Ecto neural progenitor cell (in vitro differentiated cells): ENCODE results near the gene HDAC9.

ENCODE experiments used
- DNase-seq: peaks from one replicate; pipeline ENCODE4 v3.0.0-alpha.2; 2018; ENCODE audit warnings: low spot score

Gene HDAC9

DNA sequence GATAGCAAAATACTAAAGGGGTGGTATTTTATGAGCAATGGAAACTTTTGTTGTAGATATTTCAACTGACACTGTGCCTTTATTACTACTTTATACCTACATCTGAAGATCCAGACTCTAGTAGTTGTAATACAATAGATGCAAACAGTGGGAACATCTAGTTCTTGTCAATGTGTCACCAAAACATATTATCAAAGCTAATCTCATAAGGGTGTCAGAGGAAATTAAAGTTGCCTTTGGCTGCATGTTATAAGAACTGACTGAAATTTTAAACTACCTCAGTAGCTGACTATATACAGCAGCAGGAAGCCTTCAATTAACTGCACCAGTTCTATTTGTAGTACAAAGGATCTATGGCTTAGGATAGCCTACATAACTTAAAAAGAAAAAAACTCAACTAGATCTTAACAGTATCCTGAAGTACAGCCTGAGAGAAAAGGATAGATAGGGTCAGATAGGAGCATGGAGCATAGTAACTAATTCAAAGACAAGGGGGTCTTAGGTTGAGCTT lies 30.9 kb downstream of the HDAC9 start:
- no peak for DNase-seq

DNA sequence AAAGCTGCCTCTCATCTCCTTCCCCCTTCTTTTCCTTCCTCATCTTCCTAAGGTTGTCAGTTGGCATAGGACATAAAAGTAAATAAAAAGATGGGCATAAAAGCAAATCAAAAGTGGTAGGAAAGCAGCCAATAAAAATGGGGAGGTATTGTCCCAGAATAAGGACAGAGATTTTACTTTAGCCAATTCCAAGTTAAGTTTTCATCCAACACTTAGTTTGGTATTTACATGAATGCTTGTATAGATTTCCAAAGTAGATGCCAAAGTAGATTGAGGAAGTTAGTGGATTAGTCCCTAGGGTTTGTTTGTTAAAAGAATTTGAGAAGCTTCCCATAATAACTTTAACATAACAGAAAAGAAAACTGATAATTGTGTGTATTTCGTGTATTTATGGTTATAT lies 33.7 kb downstream of the HDAC9 start:
- DNase-seq: no peak

DNA sequence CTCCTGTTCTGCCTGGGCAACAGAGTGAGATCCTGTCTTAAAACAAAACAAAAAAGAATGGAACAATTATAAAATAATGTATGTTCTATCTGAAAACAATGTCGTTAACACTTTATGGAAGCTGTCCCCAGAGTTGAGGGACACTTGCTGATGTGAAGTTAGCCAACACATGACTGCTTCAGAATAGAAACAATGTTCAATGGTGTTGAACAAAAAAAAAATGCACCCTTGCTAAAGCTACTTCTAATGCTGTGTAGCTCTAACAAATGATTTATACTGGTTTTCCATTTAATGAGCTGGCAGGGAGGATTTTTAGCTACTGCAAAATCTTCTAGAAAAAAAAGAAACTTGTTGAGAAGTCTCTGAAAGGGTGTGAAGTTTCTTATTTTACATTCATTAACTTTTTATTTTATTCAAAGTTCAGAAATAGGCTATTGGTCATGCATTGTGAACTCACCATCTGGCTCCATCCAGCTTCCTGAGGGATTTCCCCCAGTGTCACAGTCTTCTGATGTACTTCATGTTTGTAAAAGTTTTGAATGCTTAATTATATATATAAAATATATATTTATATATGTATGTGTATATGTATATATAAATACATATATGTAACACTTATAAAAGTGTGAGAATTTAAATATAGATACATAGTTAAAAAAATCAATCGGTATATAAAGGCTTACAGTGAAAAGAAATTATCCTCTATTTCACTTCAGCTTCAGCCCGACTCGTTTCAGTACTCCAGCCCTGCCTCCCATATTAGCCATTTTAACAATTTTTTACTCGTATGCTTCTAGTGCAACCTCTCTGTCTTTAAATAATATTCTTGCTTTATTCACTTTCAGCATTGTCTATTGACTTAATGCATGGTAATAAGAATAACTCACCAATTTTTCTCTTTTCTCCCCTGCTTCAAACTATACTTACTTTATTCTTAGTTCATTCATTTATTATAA lies 35.0 kb downstream of the HDAC9 start:
- no peak for DNase-seq

GRCh38 chr7:18531539-18531938 lies 36.0 kb downstream of the HDAC9 start:
- no peak for DNase-seq

GRCh38 chr7:18532813-18533212 lies 37.3 kb downstream of the HDAC9 start:
- no peak for DNase-seq

GRCh38 chr7:18534481-18534880 lies 38.9 kb downstream of the HDAC9 start:
- DNase-seq: no peak

GRCh38 chr7:18535810-18536415 lies 40.4 kb downstream of the HDAC9 start:
- no peak for DNase-seq

DNA sequence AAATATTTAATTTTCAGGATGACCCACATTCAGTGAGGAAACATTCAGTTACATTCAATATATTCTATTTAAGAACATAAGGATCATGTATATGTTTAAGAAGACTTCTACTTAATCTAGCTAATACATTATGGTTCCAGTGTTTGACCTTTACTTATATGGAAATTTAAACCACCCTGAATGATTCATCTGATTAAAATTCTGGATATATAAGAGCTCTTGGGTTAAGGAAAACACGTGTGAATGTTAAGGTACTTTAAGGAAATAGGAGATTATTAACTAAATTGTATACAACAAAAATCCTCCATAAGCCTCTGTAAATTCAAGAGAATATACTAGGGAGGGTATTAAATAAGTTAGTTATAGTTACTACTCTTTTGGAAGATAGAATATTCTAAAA lies 40.9 kb downstream of the HDAC9 start:
- DNase-seq: no peak

- no peak for DNase-seq
Measured at GRCh38 chr7:18538554-18539250, 43.2 kb downstream of the HDAC9 start.

DNA sequence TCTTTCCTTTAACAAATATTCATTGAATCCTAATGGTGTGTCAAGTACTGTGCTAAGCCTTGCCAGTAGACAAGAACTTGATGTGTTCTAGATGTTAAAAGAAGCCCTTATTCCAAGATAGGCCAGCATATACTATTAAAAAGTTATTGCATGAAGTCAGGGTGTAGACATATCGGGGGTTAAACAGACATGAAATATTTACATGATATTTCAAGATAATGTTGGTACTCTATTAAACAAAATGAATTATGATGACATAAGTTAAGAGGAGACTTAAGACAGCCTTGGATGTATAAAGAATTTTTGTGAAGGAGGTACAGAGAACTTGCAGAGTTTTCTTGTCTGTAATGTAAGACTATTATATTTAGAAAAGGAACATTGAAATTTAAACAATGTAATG lies 44.8 kb downstream of the HDAC9 start:
- DNase-seq: no peak

DNA sequence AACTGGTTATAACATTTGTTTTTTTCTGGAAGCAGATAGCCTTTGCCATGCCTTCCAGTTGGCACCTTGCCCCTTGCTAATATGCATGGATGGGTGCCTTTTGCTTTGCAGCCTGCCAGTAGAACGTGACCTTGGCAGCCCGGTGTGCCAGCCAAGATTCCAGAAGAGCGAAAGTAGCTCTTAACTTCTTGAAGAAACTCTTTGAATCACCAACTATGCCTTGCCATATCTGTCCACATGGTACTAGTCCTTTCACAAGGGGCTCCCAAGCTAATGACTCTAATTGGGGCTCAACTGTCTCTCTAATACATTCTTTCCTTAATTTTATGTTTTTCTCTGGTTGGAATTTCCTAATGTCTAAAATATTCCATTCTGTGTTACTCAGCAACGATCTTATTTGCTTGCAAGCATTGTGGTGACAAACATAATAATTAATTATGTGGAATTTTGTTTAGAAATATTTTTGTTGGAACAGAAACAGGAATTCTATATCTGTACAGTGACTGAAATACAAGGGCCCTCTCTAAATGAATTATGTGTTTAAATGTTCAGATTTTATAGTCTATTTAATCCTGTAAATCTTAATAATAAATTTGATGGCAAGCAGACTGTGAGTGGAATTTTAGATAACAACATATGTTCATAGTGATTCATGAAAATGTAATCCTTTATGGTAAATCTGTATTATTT lies 45.8 kb downstream of the HDAC9 start:
- no peak for DNase-seq

- DNase-seq: no peak
Measured at GRCh38 chr7:18541871-18542212, 46.3 kb downstream of the HDAC9 start.

GRCh38 chr7:18546576-18546975 lies 51.0 kb downstream of the HDAC9 start:
- DNase-seq: no peak

DNA sequence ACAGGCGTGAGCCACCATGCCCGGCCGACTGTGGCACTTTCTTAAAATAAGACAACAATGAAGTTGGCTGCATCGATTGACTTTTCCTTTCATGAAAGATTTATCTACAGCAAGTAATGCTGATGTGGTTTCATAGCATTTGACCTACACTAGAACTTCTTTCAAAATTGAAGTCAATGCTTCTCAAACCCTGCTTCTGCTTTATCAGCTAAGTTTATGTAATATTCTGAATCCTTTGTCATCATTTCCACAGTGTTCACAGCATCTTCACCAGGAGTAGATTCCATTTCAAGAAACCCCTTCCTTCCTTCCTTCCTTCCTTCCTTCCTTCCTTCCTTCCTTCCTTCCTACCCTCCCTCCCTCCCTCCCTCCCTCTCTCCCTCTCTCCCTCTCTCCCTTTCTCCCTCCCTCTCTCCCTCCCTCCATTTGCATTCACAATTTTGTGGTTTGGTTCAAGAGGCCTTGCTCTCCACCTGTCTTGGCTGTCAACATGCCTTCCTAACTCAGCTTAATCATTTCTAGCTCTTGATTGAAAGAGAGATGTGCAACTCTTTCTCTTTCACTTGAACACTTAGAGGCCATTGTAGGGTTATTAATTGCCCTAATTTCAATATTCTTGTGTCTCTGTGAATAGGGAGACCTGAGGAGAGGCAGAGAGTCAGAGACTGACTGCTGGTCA lies 52.1 kb downstream of the HDAC9 start:
- no peak for DNase-seq

DNA sequence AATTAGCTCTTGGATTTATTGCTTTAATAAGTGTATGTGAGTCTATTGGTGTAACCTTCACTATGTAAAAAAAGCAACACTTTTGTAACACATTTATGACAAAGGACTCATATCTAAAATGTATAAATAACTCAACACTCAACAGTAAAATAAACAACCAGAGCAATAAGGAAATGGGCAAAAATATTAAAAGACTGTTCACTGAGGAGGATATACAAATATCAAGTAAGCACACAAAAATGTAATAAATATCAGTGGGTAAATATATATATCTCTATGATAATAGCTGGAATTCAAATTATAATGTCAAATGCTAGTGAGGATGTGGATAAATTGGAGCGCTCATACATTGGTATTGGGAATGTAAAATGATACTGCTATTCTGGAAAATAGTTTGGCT lies 53.0 kb downstream of the HDAC9 start:
- DNase-seq: no peak

GRCh38 chr7:18550574-18550973 lies 55.0 kb downstream of the HDAC9 start:
- no peak for DNase-seq

- no peak for DNase-seq
Measured at GRCh38 chr7:18552316-18552916, 56.9 kb downstream of the HDAC9 start.

- no peak for DNase-seq
Measured at GRCh38 chr7:18552943-18553604, 57.5 kb downstream of the HDAC9 start.

GRCh38 chr7:18553605-18554003 lies 58.1 kb downstream of the HDAC9 start:
- no peak for DNase-seq

DNA sequence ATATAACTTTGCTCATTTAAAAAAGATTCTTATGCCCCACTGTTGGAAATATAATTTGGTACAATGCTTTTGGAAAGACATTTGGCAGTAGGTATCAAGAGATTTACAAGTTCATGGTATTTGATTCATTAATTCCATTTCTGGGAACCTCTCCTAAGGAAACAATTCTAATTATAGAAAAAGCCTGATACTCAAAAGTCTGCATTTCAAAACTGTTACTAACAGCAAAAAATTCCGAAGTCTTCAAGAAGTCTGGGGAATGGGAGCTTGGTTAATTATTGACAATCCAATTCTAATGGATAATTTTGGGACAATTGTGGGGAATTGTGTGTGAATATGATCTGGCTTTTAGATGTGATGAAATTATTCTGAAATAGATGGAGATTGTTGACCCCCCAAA lies 59.6 kb downstream of the HDAC9 start:
- DNase-seq: no peak

DNA sequence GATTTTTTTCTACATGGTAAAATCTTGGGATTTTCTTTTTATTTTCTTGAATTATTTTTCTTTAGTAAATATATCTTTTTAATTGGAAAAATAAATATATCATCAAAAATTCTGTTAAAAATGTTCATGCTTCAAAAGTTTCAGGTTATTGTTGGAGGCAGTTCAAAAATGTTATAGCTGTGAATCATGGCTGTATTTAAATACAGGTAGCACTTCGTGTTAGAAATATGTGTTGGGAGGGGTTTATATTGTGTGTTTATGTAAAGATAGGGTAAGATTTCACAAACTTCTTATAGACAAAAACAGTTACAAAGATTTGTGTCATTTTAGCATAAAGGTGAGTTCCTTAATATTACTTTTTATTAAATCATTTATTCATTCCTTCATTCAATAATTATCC lies 60.4 kb downstream of the HDAC9 start:
- no peak for DNase-seq
